Fibroblast of the aortic adventitia (primary cell): ENCODE measurements around the gene SNX11. TPM values are rescaled to one million over a fixed set of nuclear protein-coding genes. Genes with fewer than 3 reads are reported as not detected.

ENCODE experiments used
- DNase-seq: peaks from one replicate; pipeline ENCODE4 v3.0.0-alpha.2; 2010; ENCODE audit warnings: low read depth
- H3K4me3 ChIP-seq: 2 replicates; pipeline ENCODE4 v1.5.1; 2011; ENCODE audit warnings: low read depth, mild to moderate bottlenecking, control low read depth, low read length, moderate library complexity
- CTCF ChIP-seq: IDR thresholded peaks from 2 replicates; pipeline ENCODE4 v1.5.1; 2011; ENCODE audit warnings: mild to moderate bottlenecking, low read length, control low read depth, inconsistent platforms; ENCODE audit not compliant: insufficient read depth
- total RNA-seq: library from RNA; depleted of rRNA; stranded (reverse); fragments of >200 nt; gene quantifications from 2 replicates; pipeline ENCODE4 v1.2.3, GENCODE V29; 2012; ENCODE audit warnings: low replicate concordance

SNX11 gene
- total RNA-seq, 1 donor = 11.5 TPM

- no peak for TF ChIP-seq CTCF
- no peak for DNase-seq
- no peak overlapping the region for H3K4me3 ChIP-seq
These were observed 36.7 kb downstream of the SNX11 start for GRCh38 chr17:48144231-48144630.

- TF ChIP-seq CTCF = no peak
- no peak for DNase-seq
- no peak overlapping the region for H3K4me3 ChIP-seq
These were observed 37.6 kb downstream of the SNX11 start for GRCh38 chr17:48144976-48145798.

- TF ChIP-seq CTCF = no peak
- no peak for DNase-seq
- no peak overlapping the region for H3K4me3 ChIP-seq
These were observed 40.6 kb downstream of the SNX11 start for GRCh38 chr17:48148029-48148770.

- DNase-seq = no peak
- TF ChIP-seq CTCF = no peak
- no peak overlapping the region for H3K4me3 ChIP-seq
These were observed 41.6 kb downstream of the SNX11 start for GRCh38 chr17:48148854-48149786.

GRCh38 chr17:48149787-48150463, 42.4 kb downstream of the SNX11 start:
- no peak overlapping the region for H3K4me3 ChIP-seq
- TF ChIP-seq CTCF = no peak
- DNase-seq = no peak

GRCh38 chr17:48150597-48151001, 43.0 kb downstream of the SNX11 start:
- DNase-seq = no peak
- no peak for TF ChIP-seq CTCF
- no peak overlapping the region for H3K4me3 ChIP-seq
